ENCODE results near the gene ATIC. TPM values are rescaled to one million over a fixed set of nuclear protein-coding genes. Genes with fewer than 3 reads are reported as not detected.

The ATIC gene
- total and polyA plus RNA-seq, 3 experiments from 2014 or later: 151 to 315 (median 298) TPM

GRCh38 chr2:215396595-215397313, 84.9 kb downstream of the ATIC start:
- no peaks in the 10 kb centered on the region for H3K36me3 ChIP-seq (ENCODE audit: insufficient read depth, low read length)
- no peak for DNase-seq
- no peak overlapping the region for H3K27ac Mint-ChIP-seq

DNA sequence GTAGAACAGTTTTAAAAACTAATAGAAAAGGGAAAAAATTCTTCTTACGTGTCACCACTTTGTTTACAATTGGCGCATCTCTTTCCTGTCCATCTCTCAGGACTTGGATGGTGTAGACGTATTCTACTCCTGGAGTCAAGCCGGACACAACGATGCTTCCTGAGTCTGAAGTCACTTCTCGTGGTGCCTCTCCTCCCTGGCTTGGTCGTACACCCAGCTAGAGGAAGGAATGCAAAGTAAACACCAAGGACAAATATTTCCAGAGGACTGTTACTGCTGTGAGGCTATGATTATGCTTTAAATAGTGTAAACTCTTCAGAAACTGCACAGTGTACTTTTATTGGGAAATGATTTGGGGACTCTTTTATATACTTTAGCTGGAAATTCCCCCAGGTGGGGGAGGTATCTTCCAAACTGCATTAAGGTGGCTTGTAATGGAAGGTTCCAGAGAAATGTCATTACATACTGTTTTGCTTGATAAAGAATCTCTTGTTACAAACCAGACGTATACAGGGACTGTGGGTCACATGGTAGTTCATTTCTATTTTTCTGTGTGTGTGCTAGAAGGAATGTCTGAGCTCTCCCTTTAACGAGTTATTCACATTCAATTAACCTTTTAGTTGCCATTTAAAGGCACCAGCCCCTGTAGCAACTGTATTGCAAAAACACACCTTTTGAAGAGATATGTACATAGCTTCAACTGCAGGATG, 85.9 kb downstream of the ATIC start:
- no peaks in the 10 kb centered on the region for H3K4me1 ChIP-seq (ENCODE audit: insufficient read depth, low read length)
- Mint-ChIP-seq H3K4me3 (no peak overlapping the region), H3K27me3 (peaks cover 2 to 18% of the 10 kb centered on the region in 2 donors), H3K27ac (no peak overlapping the region), H3K4me1 (no peaks in the 10 kb centered on the region), H3K36me3 (no peaks in the 10 kb centered on the region), H3K9me3 (peaks cover 0 to 2% (median 0%) of the 10 kb centered on the region in 5 donors)
- H3K27me3 ChIP-seq (ENCODE audit: insufficient read depth, low read length, poor library complexity, severe bottlenecking): no peaks in the 10 kb centered on the region
- no peak overlapping the region for H3K27ac ChIP-seq (ENCODE audit: low read depth, low read length)
- no peaks in the 10 kb centered on the region for H3K36me3 ChIP-seq (ENCODE audit: insufficient read depth, low read length)
- H3K4me3 ChIP-seq (ENCODE audit: low read length): no peak overlapping the region
- ChIA-PET POLR2A (no interaction called here), CTCF (no interaction called here)
- H3K9me3 ChIP-seq (ENCODE audit: low read length): no peaks in the 10 kb centered on the region
- DNase-seq: no peak

More at GRCh38 chr2:215396595-215397313, 84.9 kb downstream of the ATIC start:
- CTCF ChIA-PET: no interaction called here
- Histone ChIP-seq H3K4me1 (ENCODE audit: insufficient read depth, low read length) (no peaks in the 10 kb centered on the region), H3K27me3 (ENCODE audit: insufficient read depth, low read length, poor library complexity, severe bottlenecking) (no peaks in the 10 kb centered on the region), H3K4me3 (ENCODE audit: low read length) (no peak overlapping the region), H3K9me3 (ENCODE audit: low read length) (no peaks in the 10 kb centered on the region), H3K27ac (ENCODE audit: low read depth, low read length) (no peak overlapping the region)
- Mint-ChIP-seq H3K9me3 (peaks cover 0 to 2% (median 0%) of the 10 kb centered on the region in 5 donors), H3K4me1 (no peaks in the 10 kb centered on the region), H3K36me3 (no peaks in the 10 kb centered on the region), H3K27me3 (peaks cover 2 to 18% of the 10 kb centered on the region in 2 donors), H3K4me3 (no peak overlapping the region)
- POLR2A ChIA-PET: no interaction called here

- H3K27me3 Mint-ChIP-seq: peaks cover 2 to 18% of the 10 kb centered on the region in 2 donors
- CTCF ChIA-PET: no interaction called here
- POLR2A ChIA-PET: no interaction called here
These were observed 87.3 kb downstream of the ATIC start for GRCh38 chr2:215399067-215399716.

More at GRCh38 chr2:215399067-215399716, 87.3 kb downstream of the ATIC start:
- no peaks in the 10 kb centered on the region for H3K36me3 ChIP-seq (ENCODE audit: insufficient read depth, low read length)
- H3K27me3 ChIP-seq (ENCODE audit: insufficient read depth, low read length, poor library complexity, severe bottlenecking): no peaks in the 10 kb centered on the region
- no peaks in the 10 kb centered on the region for H3K4me1 ChIP-seq (ENCODE audit: insufficient read depth, low read length)
- H3K9me3 ChIP-seq (ENCODE audit: low read length): no peaks in the 10 kb centered on the region
- Mint-ChIP-seq H3K36me3 (no peaks in the 10 kb centered on the region), H3K4me3 (no peak overlapping the region), H3K4me1 (no peaks in the 10 kb centered on the region), H3K9me3 (peaks cover 0 to 2% (median 0%) of the 10 kb centered on the region in 5 donors), H3K27ac (no peak overlapping the region)
- no peak overlapping the region for H3K4me3 ChIP-seq (ENCODE audit: low read length)
- H3K27ac ChIP-seq (ENCODE audit: low read depth, low read length): no peak overlapping the region
- DNase-seq: no peak

Other genes starting within 250 kb of the ATIC start
- gene ABCA12, start 173.4 kb upstream of the ATIC start, total RNA-seq: not detected
- gene ABCA12, start 173.4 kb upstream of the ATIC start, polyA plus RNA-seq: not detected
- gene FN1, start 124.0 kb downstream of the ATIC start, total RNA-seq: under 1 TPM; 0.18 to 0.31 TPM
- gene FN1, start 124.0 kb downstream of the ATIC start, polyA plus RNA-seq: 0.08 TPM

All from CD8-positive, alpha-beta memory T cell (primary cell).